Measurements from ENCODE around the gene IER5.

IER5 gene

DNA sequence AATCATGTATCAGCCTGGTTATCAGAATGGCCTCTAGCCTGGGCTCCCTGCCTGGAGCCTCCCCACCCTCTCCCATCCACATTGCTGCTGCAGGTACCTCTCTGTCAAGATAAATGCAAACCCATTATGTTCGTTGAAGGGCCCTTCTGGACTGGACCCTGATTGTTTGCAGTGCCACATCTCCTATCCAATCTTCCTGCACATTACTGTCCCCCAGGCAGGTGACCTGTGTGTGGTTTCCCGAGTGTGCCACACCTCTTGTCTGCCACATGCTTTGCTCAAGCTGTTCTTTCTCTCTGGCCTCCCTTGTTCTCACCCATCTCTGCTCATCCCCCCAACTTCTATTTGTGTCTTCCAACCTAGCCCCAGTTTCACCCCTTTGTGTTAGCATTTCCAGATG is 32.4 kb downstream of the IER5 start:
- no peak for ATAC-seq
- TF ChIP-seq ZFP3 (CRISPR knock-in tag; IDR thresholded peaks at IDR 0.05) (no peak), ZC3H10 (CRISPR knock-in tag; IDR thresholded peaks at IDR 0.05) (no peak), ZFP30 (CRISPR knock-in tag; IDR thresholded peaks at IDR 0.05) (no peak), OSR1 (CRISPR knock-in tag; IDR thresholded peaks at IDR 0.05) (no peak), TCF4 (CRISPR knock-in tag; IDR thresholded peaks at IDR 0.05; ENCODE audit: borderline replicate concordance) (no peak), ZNF70 (CRISPR knock-in tag; IDR thresholded peaks at IDR 0.05) (no peak), SNAI2 (CRISPR knock-in tag; IDR thresholded peaks at IDR 0.05) (no peak)

DNA sequence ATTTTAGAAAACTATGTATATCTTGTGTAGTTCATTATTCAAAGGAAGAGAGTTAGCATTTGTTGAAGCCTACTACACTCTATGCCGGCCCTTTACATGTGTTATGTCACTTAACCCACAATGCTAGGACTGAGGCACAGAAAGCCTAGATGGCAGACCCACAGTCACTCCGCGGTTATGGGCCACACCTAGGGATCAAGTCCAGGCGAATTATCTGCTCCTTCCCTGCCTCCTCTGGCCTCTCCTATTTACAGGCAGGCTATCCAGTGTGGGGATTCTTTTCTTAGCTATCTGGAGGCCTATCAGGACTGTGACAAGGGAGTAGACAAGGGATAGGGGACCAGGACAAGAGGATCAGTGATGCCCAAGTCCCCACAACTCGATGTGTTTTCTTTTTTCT is 33.0 kb downstream of the IER5 start:
- TF ChIP-seq TOX (CRISPR knock-in tag; IDR thresholded peaks at IDR 0.05; ENCODE audit: borderline replicate concordance) (no peak), OSR1 (CRISPR knock-in tag; IDR thresholded peaks at IDR 0.05) (no peak), PPARA (CRISPR knock-in tag; IDR thresholded peaks at IDR 0.05; ENCODE audit: borderline replicate concordance) (no peak)
- no peak for ATAC-seq

DNA sequence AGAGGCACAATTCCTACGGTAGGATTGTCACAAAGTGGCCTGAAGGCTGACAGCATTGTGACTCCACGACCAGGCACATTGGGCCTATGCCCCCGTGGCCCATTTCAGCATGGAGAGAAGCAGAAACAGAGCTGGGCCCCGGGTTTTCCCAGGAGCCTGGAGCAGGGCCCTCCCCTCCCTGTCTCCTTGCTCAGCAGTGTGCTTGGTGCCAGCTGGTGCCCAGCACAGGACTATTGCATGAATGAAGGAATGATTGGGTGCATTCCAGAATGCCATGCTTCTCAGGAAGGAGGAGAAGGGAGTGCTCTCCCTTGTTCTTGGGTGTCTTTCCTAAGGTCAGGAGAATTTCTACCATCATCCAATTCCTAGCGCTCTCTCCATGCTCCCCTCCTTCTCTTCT is 33.7 kb downstream of the IER5 start:
- TF ChIP-seq RARB (CRISPR knock-in tag; IDR thresholded peaks at IDR 0.05) (no peak), ISL1 (CRISPR knock-in tag; IDR thresholded peaks at IDR 0.05) (no peak), GLIS3 (CRISPR knock-in tag; IDR thresholded peaks at IDR 0.05) (no peak), ZNF70 (CRISPR knock-in tag; IDR thresholded peaks at IDR 0.05) (no peak), ZFP3 (CRISPR knock-in tag; IDR thresholded peaks at IDR 0.05) (no peak), TCF4 (CRISPR knock-in tag; IDR thresholded peaks at IDR 0.05; ENCODE audit: borderline replicate concordance) (no peak), TOX (CRISPR knock-in tag; IDR thresholded peaks at IDR 0.05; ENCODE audit: borderline replicate concordance) (no peak), CSDC2 (CRISPR knock-in tag; IDR thresholded peaks at IDR 0.05) (no peak), ESRRG (CRISPR knock-in tag; IDR thresholded peaks at IDR 0.05) (no peak), OSR1 (CRISPR knock-in tag; IDR thresholded peaks at IDR 0.05) (no peak), ZNF8 (CRISPR knock-in tag; IDR thresholded peaks at IDR 0.05) (no peak), ZC3H10 (CRISPR knock-in tag; IDR thresholded peaks at IDR 0.05) (no peak), ZNF565 (CRISPR knock-in tag; conservative IDR thresholded peaks at IDR 0.05; ENCODE audit: low read depth) (no peak), ZFP30 (CRISPR knock-in tag; IDR thresholded peaks at IDR 0.05) (no peak), BACH2 (CRISPR knock-in tag; IDR thresholded peaks at IDR 0.05; ENCODE audit: borderline replicate concordance) (no peak)
- TF ChIP-seq, protein P1, sequence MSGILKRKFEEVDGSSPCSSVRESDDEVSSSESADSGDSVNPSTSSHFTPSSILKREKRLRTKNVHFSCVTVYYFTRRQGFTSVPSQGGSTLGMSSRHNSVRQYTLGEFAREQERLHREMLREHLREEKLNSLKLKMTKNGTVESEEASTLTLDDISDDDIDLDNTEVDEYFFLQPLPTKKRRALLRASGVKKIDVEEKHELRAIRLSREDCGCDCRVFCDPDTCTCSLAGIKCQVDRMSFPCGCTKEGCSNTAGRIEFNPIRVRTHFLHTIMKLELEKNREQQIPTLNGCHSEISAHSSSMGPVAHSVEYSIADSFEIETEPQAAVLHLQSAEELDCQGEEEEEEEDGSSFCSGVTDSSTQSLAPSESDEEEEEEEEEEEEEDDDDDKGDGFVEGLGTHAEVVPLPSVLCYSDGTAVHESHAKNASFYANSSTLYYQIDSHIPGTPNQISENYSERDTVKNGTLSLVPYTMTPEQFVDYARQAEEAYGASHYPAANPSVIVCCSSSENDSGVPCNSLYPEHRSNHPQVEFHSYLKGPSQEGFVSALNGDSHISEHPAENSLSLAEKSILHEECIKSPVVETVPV (CRISPR knock-in tag; IDR thresholded peaks at IDR 0.05) = no peak
- TF ChIP-seq, protein P2, sequence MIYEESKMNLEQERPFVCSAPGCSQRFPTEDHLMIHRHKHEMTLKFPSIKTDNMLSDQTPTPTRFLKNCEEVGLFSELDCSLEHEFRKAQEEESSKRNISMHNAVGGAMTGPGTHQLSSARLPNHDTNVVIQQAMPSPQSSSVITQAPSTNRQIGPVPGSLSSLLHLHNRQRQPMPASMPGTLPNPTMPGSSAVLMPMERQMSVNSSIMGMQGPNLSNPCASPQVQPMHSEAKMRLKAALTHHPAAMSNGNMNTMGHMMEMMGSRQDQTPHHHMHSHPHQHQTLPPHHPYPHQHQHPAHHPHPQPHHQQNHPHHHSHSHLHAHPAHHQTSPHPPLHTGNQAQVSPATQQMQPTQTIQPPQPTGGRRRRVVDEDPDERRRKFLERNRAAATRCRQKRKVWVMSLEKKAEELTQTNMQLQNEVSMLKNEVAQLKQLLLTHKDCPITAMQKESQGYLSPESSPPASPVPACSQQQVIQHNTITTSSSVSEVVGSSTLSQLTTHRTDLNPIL (CRISPR knock-in tag; IDR thresholded peaks at IDR 0.05; ENCODE audit: low read depth) = no peak
- TF ChIP-seq, protein P3, sequence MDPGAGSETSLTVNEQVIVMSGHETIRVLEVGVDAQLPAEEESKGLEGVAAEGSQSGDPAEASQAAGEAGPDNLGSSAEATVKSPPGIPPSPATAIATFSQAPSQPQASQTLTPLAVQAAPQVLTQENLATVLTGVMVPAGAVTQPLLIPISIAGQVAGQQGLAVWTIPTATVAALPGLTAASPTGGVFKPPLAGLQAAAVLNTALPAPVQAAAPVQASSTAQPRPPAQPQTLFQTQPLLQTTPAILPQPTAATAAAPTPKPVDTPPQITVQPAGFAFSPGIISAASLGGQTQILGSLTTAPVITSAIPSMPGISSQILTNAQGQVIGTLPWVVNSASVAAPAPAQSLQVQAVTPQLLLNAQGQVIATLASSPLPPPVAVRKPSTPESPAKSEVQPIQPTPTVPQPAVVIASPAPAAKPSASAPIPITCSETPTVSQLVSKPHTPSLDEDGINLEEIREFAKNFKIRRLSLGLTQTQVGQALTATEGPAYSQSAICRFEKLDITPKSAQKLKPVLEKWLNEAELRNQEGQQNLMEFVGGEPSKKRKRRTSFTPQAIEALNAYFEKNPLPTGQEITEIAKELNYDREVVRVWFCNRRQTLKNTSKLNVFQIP (CRISPR knock-in tag; IDR thresholded peaks at IDR 0.05; ENCODE audit: borderline replicate concordance, low read depth) = no peak
- TF ChIP-seq, protein P4, sequence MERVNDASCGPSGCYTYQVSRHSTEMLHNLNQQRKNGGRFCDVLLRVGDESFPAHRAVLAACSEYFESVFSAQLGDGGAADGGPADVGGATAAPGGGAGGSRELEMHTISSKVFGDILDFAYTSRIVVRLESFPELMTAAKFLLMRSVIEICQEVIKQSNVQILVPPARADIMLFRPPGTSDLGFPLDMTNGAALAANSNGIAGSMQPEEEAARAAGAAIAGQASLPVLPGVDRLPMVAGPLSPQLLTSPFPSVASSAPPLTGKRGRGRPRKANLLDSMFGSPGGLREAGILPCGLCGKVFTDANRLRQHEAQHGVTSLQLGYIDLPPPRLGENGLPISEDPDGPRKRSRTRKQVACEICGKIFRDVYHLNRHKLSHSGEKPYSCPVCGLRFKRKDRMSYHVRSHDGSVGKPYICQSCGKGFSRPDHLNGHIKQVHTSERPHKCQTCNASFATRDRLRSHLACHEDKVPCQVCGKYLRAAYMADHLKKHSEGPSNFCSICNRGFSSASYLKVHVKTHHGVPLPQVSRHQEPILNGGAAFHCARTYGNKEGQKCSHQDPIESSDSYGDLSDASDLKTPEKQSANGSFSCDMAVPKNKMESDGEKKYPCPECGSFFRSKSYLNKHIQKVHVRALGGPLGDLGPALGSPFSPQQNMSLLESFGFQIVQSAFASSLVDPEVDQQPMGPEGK (CRISPR knock-in tag; IDR thresholded peaks at IDR 0.05; ENCODE audit: borderline replicate concordance) = no peak
- TF ChIP-seq, protein P5, sequence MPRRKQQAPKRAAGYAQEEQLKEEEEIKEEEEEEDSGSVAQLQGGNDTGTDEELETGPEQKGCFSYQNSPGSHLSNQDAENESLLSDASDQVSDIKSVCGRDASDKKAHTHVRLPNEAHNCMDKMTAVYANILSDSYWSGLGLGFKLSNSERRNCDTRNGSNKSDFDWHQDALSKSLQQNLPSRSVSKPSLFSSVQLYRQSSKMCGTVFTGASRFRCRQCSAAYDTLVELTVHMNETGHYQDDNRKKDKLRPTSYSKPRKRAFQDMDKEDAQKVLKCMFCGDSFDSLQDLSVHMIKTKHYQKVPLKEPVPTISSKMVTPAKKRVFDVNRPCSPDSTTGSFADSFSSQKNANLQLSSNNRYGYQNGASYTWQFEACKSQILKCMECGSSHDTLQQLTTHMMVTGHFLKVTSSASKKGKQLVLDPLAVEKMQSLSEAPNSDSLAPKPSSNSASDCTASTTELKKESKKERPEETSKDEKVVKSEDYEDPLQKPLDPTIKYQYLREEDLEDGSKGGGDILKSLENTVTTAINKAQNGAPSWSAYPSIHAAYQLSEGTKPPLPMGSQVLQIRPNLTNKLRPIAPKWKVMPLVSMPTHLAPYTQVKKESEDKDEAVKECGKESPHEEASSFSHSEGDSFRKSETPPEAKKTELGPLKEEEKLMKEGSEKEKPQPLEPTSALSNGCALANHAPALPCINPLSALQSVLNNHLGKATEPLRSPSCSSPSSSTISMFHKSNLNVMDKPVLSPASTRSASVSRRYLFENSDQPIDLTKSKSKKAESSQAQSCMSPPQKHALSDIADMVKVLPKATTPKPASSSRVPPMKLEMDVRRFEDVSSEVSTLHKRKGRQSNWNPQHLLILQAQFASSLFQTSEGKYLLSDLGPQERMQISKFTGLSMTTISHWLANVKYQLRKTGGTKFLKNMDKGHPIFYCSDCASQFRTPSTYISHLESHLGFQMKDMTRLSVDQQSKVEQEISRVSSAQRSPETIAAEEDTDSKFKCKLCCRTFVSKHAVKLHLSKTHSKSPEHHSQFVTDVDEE (CRISPR knock-in tag; IDR thresholded peaks at IDR 0.05) = no peak
- no peak for ATAC-seq

All from SK-N-SH treated with all-trans-retinoic acid at 6 μM for 48 hours (cell line).